Measurements from ENCODE around the gene ARHGAP22.

The ARHGAP22 gene

DNA sequence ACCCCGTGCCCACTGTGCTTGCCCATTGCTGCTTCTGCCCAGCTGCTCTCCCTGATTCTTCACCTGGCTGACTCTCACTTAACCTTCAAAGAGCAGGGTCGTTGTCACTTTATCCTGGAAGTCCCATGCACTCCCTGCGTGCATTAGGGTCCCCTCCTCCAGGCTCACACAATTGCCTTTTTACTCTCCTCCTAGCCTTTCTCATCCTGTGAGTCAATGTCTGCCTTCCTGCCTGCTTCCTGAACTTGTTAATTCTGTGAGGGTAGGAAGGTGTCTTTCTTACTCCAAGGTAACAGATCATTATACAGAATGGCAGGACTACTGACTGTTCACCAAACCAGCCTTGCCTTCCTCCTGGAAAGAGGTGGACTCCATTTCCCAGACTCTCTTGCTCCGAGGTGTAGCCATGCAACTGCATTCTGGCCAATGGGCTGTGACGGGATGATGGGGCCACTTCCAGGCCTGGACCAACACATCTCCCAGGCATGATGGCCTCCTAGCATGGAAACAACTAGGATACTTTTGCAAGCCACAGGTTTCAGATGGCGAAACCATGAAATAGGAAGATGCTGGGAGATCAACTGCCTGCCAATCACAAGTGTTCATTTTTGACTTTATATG is 54.7 kb downstream of the ARHGAP22 start:
- DNase-seq, result no peak

DNA sequence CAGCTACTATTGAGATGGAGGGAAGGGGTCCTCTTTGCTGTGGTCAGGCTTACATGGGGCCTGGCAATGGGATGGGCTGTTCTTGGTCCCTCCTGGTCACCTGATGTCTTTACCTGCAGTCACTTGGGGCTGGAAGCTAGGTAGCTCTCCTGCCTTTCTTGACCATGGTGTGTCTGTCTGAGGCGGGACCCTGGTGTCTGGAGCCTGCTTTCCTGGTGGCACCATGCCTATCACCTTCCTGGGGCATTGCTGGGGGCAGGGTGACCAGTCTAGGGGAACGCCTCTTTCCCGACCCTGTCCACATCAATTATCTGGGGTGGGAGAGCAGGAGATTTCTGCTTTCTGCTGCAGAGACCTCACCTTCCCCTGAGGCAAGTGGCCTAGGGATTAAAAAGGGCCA is 55.6 kb downstream of the ARHGAP22 start:
- DNase-seq, result no peak

DNA sequence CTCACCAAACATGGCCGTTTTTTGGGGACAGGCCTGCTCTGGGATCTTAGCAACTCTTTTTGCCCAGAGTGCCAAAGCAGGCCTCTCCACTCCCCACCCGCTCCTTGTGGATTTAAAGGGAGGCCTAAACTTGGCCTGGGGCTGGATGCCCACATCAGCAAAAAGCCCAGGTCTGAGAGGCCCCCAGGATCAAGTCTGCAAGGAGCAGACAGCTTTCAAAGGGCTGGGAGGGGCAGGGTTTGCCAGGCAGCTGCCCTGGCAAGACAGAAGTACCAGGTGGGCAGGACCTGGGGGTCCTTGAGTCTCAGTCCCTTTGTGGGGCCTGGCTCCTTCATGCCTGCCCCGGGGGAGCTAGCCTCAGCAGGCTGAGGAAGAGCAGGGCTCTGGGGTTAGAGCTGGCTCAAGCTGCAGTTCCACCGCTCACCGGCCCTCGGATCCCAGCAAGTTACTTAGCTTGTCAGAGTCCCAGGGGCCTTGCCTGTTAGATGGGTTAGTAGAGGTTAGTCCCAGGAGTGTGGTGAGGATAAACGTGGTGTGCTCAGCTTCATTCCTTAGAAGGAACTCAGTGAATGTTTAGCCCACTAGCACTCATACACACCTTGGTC is 56.2 kb downstream of the ARHGAP22 start:
- no peak for DNase-seq

DNA sequence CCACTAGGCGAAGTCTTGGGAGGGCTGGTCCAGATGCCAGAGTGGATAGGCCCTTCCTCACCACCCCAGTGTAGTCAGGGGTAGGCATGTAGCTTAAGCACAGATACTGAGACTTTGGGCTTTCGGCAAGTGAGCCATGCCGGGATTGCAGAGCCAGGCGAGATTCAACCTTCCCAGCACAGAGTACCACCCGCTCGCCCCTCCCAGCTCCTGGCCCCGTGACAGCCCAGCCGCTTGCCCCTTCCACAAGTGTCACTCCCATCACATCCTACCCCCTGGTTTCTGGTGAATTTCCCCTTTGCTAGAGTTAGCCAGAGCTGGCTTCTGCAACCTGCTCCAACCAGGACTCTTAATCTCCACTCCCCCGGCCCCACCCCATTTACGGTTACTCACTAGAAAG is 56.9 kb downstream of the ARHGAP22 start:
- no peak for DNase-seq

DNA sequence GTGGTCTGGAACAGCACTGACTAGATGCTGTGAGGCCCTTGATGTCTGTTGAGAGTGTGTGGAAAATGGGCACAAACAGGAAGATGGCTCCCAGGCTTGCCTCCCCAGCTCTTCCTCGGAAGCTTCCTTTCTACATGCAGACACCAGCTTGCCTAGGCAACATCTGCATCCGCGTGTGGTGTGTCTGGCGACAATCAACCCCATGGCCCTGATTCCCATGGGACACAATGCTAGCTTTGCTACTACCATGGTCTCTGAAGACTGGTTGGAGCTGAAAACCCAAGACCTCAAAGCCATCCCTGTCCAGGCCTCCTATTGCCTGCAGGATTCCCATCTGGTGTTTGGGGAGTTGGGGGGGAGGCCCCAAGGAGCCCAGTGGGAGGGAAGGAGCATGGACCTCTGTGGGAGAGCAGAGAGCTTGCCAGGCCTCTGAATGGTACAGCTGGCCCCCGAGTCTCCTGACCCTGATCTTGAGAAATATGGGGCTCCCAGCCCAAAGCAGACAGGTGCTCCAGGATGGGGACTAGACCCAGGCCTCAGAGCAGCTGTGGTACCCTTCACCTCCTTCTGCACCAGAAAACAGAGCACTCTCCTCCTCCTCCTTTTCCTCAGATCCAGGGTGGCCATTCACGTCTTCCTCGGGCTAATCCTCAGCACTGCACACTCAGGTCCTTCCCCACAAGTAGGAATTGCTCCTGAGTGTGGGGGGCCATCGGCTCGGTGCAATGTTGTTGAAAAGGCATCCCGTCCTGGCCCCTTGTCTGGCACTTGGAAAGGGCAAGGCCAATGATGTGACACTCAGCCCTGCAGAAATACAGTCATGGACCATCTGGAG is 57.6 kb downstream of the ARHGAP22 start:
- no peak for DNase-seq

DNA sequence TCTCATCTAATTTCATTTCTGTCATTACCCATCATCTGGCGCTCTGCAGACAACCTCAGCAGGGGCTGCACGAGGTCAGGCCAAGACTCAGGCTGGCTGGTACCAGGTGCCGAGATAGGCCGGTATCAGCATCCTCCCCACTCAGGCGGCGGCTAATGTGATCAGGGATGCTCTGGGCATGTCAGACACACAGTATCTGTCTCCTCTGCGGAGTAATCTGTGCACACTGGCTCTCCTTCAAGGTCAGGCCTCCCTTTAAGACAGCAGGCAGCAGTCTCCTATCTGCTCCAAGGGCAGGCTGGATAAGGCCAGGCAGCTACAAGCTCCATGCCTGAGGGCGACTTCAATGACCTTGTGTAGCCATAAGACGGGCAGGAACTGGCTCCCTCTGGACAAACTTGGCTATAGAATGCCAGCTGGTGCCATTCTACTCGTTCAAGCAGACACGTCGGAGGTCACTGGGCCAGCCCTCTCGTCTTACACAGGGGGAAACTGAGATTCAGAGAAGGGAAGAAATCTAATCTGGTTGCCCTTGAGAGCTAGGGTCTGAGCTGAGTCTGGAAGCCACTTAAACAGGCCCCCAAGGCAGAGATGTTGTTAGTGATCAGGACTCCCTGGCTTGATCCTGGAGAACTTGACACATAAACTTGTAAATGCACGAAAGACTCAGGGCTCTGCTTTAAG is 59.3 kb downstream of the ARHGAP22 start:
- no peak for DNase-seq

DNA sequence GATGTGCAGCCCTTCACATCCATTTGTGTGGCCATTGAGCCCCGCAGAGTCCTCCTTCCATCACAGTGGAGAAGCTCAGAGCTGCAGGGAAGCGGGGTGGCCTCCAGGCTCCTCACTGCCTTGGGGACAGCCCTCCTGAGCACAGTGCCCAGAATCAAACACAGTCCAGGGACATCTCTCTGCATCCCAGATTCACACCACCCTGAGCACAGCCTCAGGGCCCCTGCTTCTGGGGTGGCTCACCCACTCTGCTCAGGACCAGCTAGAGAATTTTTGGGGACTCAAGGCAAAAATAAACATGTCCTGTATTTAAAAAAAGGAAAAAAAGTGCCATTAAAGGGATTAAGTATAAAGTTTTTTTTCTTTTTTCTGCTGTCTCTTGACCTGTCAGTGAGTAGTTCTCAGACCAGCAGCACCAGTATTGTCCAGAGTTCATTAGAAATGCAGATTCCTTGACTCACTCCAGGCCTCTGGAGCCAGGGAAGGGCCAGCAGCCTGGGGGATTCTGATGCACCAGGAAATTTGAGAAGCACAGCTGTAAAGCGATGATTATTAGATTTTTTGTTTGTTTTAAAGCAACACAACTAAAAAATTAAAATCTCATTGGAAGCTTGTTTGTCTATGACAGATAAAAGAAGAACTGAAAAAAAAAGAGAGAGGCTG is 61.6 kb downstream of the ARHGAP22 start:
- DNase-seq, result no peak

DNA sequence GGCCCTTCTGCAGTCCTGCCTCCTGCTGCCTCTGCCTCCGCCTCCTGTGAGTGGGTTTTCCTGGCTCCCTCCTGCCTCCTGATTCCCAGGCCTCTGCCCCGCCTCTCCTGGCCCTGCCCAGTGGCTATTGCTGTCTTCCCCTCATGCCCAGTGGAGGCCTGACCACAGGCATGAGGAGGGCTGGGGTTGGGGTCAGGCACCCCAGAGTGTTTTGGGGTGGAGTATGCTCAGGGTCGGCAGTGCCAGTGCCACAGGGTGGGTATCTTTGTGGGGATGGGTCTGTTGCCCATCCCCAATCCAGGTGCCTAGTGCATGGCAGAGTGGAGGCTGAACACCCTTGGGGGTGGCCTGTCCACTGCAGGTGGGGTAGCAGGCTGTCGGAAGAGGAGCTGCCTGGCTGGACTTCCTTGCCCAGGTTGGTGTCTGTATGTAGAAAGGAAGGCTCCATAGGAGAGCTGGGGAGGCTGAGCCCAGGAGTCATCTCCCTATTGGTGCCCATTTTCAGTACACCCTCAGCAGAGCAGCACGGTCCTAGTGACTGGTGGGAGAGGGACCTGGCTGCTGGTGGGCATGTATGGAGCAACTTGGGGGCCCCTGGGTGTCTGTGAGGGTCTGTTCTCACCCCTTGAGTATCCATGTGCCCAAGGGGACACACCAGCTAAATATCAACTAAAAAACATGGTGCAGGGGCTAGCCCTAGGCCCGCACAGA is 62.2 kb downstream of the ARHGAP22 start:
- no peak for DNase-seq

DNA sequence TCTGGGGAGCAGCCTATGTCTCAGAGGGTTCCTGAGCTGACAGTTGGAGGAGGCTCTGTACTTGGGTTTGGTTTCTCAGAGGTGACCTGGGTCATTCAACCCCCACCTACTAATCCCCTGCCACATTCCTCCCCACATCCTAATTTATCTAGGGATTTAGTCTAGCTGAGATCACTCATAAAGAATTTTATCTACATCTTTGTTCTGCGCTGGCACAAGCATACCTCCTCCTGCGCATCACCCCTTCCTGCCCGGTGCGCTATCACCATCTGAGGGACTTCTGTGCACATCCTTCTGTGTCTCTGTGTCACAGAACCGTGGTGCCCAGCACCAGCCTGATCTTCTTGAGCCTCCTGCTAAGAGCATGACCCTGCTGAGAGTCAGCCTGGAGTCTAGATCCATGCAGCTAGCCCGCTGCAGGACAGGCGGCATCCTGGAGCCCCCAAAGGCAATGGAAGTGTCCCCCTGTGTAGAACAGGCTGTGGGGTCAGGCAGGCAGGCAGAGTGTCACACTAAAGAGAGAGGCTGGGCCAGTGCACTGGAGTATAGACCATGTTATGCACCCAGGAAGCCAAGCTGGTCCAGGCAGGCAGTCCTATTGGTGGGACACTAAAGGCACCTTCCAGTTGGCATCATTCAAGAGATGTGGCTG is 63.6 kb downstream of the ARHGAP22 start:
- DNase-seq, result no peak

DNA sequence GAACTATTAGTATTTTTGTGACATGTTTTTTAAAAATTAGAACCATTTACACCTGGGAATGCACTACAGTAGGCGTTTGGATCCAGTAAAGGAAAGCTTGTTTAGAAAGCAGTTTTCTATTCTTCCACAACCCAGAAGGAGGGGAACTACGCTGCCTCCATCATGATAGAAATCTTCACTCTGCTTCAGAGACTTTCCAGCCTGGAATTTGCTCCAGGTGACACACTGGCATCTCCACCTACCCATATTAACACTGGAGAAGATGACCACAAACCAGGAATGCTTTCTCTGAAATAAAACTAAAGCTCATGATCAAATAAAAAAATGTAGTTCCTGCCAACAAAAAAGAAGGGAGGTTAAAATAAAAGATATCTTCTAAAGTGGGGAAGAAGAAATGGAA is 66.3 kb downstream of the ARHGAP22 start:
- DNase-seq, result no peak

DNA sequence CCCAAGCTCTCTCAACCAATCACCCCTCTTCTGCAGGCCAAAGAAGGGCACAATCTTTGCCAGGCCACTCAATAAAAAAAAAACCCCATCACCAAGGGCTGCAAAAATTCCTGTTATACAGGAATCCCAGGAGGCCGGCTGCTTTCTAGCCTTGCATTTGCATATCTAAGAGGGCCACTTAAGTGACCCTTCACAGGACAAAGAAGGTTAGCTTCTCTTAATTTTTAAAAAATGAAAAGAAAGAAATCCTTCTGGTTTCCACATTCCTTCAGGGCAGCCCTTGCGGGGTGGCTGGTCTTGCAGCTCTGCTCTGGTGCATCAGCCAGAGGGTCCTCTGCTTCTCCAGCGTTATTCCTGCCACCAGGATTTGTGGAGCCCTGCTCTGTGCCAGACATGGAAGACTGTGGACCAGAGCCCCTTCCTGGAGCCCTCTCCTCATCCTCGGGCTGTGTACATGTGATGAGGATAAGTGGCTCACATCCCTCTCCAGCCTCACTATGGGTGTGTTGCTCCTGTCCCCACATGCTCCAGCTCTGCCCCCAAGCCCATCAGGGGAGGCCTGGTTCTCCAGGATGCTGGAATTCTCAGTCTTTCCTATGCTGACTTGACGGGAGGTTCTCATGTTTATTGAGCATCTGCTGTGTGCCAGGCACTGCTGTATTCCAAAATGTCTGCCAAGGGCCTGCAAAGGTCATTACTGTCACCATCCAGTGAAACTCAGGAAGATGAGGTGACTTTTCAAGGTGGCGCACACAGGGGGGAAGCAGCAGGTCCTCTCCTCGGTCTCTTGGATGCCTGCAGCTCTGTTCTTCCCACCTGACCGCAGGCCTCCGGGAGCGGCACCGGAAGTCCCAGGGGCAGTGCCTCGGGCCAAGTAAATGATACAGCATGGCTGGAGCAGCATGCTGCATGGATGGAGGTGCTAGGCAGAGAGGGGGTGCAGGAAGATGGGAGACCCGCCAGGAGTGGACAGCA is 67.7 kb downstream of the ARHGAP22 start:
- DNase-seq, result no peak

DNA sequence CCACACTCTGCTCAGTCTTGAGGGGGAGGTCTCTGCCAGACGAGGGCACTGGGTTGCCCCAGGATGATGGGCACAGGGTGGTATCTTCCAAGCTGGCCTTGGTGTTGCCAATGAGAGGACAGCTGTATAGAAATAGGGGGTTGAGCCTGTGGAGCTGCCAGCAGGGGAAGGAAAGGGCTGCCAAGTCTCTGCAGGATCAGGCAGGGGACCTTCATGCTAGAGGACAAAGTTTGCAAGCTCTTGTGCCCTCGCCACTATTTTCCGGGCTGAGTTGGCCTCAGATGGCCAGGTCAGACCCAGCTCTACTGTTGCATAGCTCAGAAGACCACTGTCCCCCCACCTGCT is 68.7 kb downstream of the ARHGAP22 start:
- DNase-seq, result no peak

DNA sequence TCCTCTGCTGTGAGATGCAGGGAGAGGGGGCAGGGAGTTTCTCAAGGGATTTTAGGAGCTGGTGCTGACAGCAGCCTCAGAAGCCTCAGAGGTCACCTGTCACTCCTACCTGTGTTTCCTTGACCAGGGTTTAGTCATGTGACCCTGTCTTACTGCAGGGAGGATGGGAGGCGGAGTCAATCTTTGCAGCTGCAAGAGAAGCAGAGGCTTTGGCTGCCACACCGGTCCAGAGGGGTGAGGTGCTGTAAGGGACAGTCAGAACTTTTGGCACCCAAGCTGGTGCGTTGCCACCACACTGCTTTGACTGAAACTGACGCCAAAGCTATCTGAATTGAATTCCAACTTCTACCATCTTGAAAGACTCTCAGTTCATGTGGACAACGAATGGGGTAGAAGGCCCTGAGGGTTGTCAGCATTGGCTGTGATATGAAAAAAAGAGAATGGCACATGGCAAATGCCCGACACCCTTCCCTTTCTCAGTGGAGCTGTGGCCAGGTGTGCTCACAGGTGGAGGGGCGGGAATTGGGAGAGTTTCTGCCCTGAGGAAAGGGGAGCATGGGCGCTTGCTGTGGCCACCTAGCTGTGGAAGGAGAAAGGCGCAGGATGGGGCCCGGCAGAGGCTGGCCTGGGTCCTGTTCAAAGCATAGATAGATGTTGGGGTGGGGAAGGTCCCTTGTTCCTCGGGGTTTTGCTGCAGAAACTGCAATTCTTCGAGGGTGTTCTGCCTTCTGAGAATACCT is 69.3 kb downstream of the ARHGAP22 start:
- DNase-seq, result no peak

DNA sequence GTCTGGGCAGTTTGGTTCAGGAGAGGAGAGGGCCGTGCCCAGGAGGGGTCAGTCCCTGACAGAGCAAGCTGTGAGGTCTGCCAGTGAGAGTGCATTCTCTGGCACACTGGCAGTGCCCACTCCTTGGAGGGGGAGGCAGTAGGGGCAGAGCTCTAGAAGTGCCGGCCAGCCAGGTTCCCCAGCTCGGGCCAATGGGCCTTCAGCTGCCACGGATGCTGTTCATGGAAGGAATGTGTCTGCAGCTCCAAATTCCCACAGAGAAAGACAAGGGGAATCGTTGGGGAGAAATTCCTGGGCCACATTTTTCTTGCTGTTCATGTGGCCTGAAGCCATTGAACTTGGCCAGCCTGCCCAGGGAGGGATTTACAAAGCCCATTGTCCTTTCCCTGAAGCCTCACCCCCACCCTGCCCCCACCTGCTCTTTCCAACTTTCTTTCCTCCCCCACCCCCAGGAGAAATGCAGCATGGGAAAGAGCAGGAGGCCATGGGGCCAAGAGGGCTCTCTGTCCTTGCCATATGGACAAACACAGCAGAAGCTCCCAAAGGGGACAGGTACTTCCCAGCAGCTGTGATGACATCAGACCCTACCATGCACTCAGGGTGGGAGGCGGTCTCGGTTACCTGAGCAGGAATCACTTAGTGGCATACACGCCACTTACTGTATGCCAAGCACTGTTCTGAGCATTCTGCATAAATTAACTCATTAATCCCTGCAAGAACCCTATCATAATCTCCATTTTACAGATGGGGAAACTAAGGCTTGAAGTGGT is 70.7 kb downstream of the ARHGAP22 start:
- DNase-seq, result no peak

DNA sequence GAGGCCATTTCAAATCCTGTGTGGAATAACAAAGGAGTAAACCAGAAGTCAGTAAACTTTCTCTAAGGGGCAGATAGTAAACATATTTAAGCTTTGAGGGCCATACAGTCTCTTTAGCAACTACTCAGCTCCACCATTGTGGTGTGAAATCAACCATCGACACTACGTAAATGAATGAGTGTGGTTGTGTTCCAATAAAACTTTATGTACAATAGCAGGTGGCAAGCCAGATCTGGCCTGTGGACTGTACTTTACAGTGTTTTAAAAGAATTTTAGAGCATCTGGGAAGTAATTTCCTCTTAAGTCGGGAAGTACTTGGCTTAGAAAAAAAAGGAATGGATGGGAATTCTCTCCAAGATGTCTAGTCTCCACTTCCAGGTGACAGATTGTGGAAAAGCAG is 71.3 kb downstream of the ARHGAP22 start:
- no peak for DNase-seq

DNA sequence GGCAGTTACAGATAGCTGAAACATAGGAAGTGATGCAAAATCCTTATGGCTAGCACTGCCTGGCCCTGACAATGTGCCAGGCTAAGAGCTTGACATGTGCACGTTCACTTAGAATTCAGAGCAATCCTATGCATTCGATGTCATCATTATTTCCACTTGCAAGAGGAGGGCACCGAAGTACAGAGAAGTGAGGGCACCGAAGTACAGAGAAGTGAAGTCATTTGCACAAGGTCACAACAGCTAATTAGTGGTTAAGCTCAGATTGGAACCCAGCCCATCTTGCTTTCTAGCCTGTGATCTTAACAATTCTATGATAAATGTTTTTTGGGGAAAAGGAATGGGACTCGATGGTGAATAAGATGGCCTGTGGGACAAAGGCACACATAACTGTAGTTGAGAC is 73.4 kb downstream of the ARHGAP22 start:
- DNase-seq, result no peak

DNA sequence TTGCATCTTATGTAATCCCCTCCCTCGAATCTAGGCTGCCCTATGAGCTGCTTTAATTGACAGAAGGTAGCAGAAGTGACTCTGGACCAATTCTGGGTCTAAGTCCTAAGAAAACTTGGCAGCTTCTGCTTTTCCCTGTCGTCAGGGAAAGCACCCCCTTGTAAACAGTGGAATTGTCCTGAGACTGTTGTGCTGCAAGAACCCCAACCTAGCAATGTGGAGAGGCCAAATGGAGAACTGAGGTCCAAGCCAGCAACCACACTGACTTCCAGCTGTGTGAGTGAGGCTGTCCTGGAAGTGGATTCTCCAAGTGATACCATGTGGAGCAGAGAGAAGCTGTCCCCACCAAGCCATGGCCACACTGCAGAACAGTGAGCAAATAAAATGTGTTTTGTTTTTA is 75.5 kb downstream of the ARHGAP22 start:
- DNase-seq, result no peak

DNA sequence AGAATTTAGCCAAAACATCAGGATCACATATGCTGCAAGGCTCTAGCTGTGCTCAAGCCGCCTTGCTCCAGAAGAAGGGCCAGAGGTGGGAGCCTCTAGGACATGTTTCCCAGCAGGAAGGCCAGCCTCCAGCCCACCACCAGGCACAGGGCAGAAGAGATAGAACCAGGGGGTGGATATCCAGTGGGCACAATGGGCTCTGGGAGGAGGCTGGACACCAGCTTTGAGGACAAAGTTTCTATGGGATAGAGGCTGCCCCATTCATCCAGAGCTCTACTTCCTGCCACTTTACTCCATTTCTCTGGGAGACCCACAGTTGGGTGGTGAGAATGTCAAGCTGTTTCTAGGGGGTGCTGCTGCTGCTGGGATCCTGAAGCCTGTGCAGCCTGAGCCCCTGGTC is 77.1 kb downstream of the ARHGAP22 start:
- DNase-seq, result no peak

DNA sequence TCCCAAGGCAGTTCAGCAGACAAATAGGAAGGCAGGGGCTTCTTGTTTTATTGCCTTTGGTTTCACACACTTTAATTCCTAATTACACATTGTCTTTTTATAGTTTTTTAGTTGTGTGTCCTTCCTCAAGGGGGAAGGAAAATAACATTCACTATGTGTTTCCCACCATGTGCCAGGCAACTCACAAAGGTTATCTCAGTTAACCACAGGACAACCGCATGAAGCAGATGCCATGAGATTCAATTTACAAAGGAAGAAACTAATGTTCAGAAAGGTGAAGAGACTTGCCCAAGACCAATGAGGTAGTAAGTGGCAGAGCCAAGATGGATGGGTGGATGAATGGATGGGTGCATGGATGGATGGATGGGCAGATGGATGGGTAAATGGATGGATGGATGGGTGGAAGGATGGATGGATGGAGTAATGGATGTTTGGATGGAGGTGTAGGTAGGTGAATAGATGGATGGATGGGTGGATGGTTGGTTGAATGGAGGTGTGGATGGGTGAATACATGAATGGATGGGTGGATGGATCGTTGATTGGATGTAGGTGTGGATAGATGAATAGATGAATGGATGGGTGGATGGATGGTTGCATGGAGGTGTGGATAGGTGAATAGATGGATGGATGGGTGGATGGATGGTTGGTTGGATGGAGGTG is 77.9 kb downstream of the ARHGAP22 start:
- no peak for DNase-seq
